K562 (cell line): ENCODE results near the gene RHD. TPM values are rescaled to one million over a fixed set of nuclear protein-coding genes. Genes with fewer than 3 reads are reported as not detected.

Experiments
- CSDE1 ChIP-seq, 2 experiments: fragments of 450-650 bp; IDR thresholded peaks; 2 replicates each; pipeline ENCODE4 v1.6.1; 2016; ENCODE audit warnings: mild to moderate bottlenecking in 1 of 2
- E2F6 ChIP-seq, 2 experiments: IDR thresholded peaks; 2 replicates each; pipeline ENCODE4 v1.6.1; 2011; ENCODE audit warnings: borderline replicate concordance in 1 of 2, control low read depth in 1 of 2, low read depth in 1 of 2, low read length in 1 of 2, mild to moderate bottlenecking in 1 of 2, mixed read lengths in 1 of 2, moderate library complexity in 1 of 2; ENCODE audit not compliant: insufficient read depth in 1 of 2, insufficient read length in 1 of 2, poor library complexity in 1 of 2, severe bottlenecking in 1 of 2; ENCODE audit errors: extremely low read depth in 1 of 2
- ELF2 ChIP-seq: fragments of 250-450 bp; sonication (Bioruptor Pico); IDR thresholded peaks from 2 replicates; pipeline ENCODE4 v1.5.0; 2021; ENCODE audit warnings: mild to moderate bottlenecking
- HDAC1 ChIP-seq, 2 experiments: fragments of 450-650 bp; IDR thresholded peaks; 2 replicates each; pipeline ENCODE4 v1.6.1; 2016 to 2017; ENCODE audit warnings: inconsistent platforms in 1 of 2, mild to moderate bottlenecking in 1 of 2, moderate library complexity in 1 of 2
- HDAC8 ChIP-seq: fragments of 450-650 bp; IDR thresholded peaks from 2 replicates; pipeline ENCODE4 v1.6.1; 2016; ENCODE audit warnings: mild to moderate bottlenecking, missing genetic modification characterization, moderate library complexity, missing compliant biosample characterization
- ID3 ChIP-seq, 2 experiments: fragments of 250-450 bp in 1 of 2; fragments of 450-650 bp in 1 of 2; sonication (Bioruptor Pico) in 1 of 2; IDR thresholded peaks; 2 replicates each; pipeline versions ENCODE4 v1.6.1 to v1.8.0; 2016 to 2021; ENCODE audit warnings: mild to moderate bottlenecking in 2 of 2, moderate library complexity in 2 of 2, missing compliant biosample characterization in 1 of 2, missing genetic modification characterization in 1 of 2
- POLR2AphosphoS2 ChIP-seq: IDR thresholded peaks from 2 replicates; pipeline ENCODE4 v1.6.1; 2012; ENCODE audit warnings: low read length, improper control_type of control experiment
- PTRF ChIP-seq: fragments of 450-650 bp; IDR thresholded peaks from 2 replicates; pipeline ENCODE4 v1.6.1; 2016; ENCODE audit warnings: mild to moderate bottlenecking, missing genetic modification characterization, missing compliant biosample characterization
- RERE ChIP-seq: sonication (generic); formaldehyde crosslinking; IDR thresholded peaks from 2 replicates; pipeline ENCODE4 v1.8.0; 2023; ENCODE audit warnings: missing genetic modification reagents, mild to moderate bottlenecking, borderline replicate concordance
- SIRT6 ChIP-seq: IDR thresholded peaks from one replicate; pipeline ENCODE4 v1.6.1; 2012; ENCODE audit warnings: low read depth, mild to moderate bottlenecking, control low read depth, inconsistent platforms, low read length, moderate library complexity
- TBP ChIP-seq: optimal IDR thresholded peaks from 2 replicates; pipeline ENCODE3; 2011; ENCODE audit warnings: low read depth, low read length, improper control_type of control experiment
- TRIM28 ChIP-seq: fragments of 450-650 bp; IDR thresholded peaks from 2 replicates; pipeline ENCODE4 v1.6.1; 2017
- ZKSCAN1 ChIP-seq: fragments of 150-350 bp; IDR thresholded peaks from 2 replicates; pipeline ENCODE4 v1.6.1; 2016; ENCODE audit warnings: low read depth, low read length
- ZNF584 ChIP-seq: fragments of 200-800 bp; sonication (Bioruptor generic); IDR thresholded peaks from 2 replicates; pipeline ENCODE4 v1.6.1; 2016; ENCODE audit warnings: low read depth, mild to moderate bottlenecking, missing genetic modification characterization, missing compliant biosample characterization
- polyA plus RNA-seq, 8 experiments: library from polyadenylated mRNA; depleted of rRNA in 4 of 8; stranded (reverse) in 5 of 8; unstranded in 3 of 8; fragments of >200 nt; fragmentation: Nextera tagmentation in 2 of 8; fragmentation: Illumina TruSeq in 1 of 8; extraction: Ambion mirVana in 2 of 8; extraction: Trizol in 1 of 8; gene quantifications; 2 replicates each; pipeline versions ENCODE4 v1.2.1 to v1.2.3, GENCODE V29; 2011 to 2014; ENCODE audit warnings: inconsistent platforms in 1 of 8, missing spikeins in 1 of 8
- total RNA-seq, 7 experiments: library from RNA; depleted of rRNA in 6 of 7; stranded (reverse); fragments of >200 nt in 6 of 7; fragmentation: Illumina TruSeq in 2 of 7; extraction: Trizol in 2 of 7; gene quantifications; 2 replicates each; pipeline versions ENCODE4 v1.2.1 to v1.2.3, GENCODE V29; 2011 to 2021; ENCODE audit warnings: low replicate concordance in 1 of 7
- TF ChIP-seq, protein P1 (sequence below): fragments of 250-450 bp; sonication (Bioruptor Pico); IDR thresholded peaks from 2 replicates; pipeline ENCODE4 v1.9.0; 2021; ENCODE audit warnings: mild to moderate bottlenecking
- TF ChIP-seq, protein P2 (sequence below): sonication (generic); formaldehyde crosslinking; IDR thresholded peaks from 2 replicates; pipeline ENCODE4 v1.9.0; 2022; ENCODE audit warnings: mild to moderate bottlenecking, missing genetic modification reagents

RHD gene
- total and polyA plus RNA-seq, 9 of the 15 experiments (the other 6 are each of a cell fraction or from before 2014, with no cell fraction given), result 8.8 to 32.4 (median 15.0) TPM

- TF ChIP-seq ZKSCAN1 (no peak), POLR2AphosphoS2 (peak; percentile 97; the same call in 1 of the 2 replicates), HDAC1 (IDR thresholded peaks at IDR 0.05) (peak in 1 of 2 experiments; percentile 74; a peak in 1 of 4 replicates), E2F6 (IDR thresholded peaks at IDR 0.05; ENCODE audit: borderline replicate concordance in 1 of 2, extremely low read depth in 1 of 2, insufficient read depth in 1 of 2, insufficient read length in 1 of 2, low read depth in 1 of 2, low read length in 1 of 2, poor library complexity in 1 of 2, severe bottlenecking in 1 of 2) (peak in 1 of 2 experiments; percentile 57), ELF2 (CRISPR knock-in tag) (peak; percentile 88), RERE (CRISPR knock-in tag) (no peak), ZNF584 (CRISPR knock-in tag) (no peak), PTRF (tag) (no peak), ID3 (CRISPR knock-in tag; IDR thresholded peaks at IDR 0.05) (no peak), ID3 (tag; IDR thresholded peaks at IDR 0.05) (peak; percentile 74), TBP (peak; percentile 9), TRIM28 (0 out of 2 replicates have a peak, but pooled peaks have one; percentile 45), CSDE1 (IDR thresholded peaks at IDR 0.05) (peak in 1 of 2 experiments; percentile 62; a peak in 1 of 4 replicates), SIRT6 (peak; percentile 89), HDAC8 (tag) (no peak)
- TF ChIP-seq, protein P1, sequence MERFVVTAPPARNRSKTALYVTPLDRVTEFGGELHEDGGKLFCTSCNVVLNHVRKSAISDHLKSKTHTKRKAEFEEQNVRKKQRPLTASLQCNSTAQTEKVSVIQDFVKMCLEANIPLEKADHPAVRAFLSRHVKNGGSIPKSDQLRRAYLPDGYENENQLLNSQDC (CRISPR knock-in tag), result 0 out of 2 replicates have a peak, but pooled peaks have one; percentile 58
- TF ChIP-seq, protein P2, sequence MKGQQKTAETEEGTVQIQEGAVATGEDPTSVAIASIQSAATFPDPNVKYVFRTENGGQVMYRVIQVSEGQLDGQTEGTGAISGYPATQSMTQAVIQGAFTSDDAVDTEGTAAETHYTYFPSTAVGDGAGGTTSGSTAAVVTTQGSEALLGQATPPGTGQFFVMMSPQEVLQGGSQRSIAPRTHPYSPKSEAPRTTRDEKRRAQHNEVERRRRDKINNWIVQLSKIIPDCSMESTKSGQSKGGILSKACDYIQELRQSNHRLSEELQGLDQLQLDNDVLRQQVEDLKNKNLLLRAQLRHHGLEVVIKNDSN (CRISPR knock-in tag), result peak; percentile 38; the same call in 1 of the 2 replicates
Observed at GRCh38 chr1:25239681-25240541, 32.4 kb upstream of the RHD start (continued).
